ENCODE measurements around the gene LCE4A. TPM values are rescaled to one million over a fixed set of nuclear protein-coding genes. Genes with fewer than 3 reads are reported as not detected.
"Not testable (repeated sequence)": the region's sequence is repeated elsewhere in the genome, so short reads cannot be mapped to it uniquely, and the experiment has no call there.

The LCE4A gene
- total RNA-seq (2022) (not detected in 2 replicates), Bru-seq, nascent RNA (not detected), BruChase-seq, experiment 1, labeled RNA remaining after a 2-hour chase (not detected), BruChase-seq, experiment 2, labeled RNA remaining after a 6-hour chase (not detected)
- long read RNA-seq = 0 reads

- Mint-ChIP-seq H3K4me3 (ENCODE audit: unreplicated experiment) (no peak within 1 kb of the TSS), H3K36me3 (ENCODE audit: insufficient read depth, unreplicated experiment) (no peaks in the 10 kb centered on the region), H3K27ac (ENCODE audit: unreplicated experiment) (no peak within 1 kb of the TSS), H3K9me3 (ENCODE audit: unreplicated experiment) (no peaks in the 10 kb centered on the region), H3K4me1 (ENCODE audit: low read depth, unreplicated experiment) (peaks cover 13% of the 10 kb centered on the region), H3K27me3 (ENCODE audit: insufficient read depth, unreplicated experiment) (peaks cover 6% of the 10 kb centered on the region)
- ChIA-PET POLR2A (no interaction called here), CTCF (no interaction called here)
- no peak for TF ChIP-seq CTCF (IDR thresholded peaks at IDR 0.05; ENCODE audit: insufficient read depth in 1 of 2, low read depth in 1 of 2, low read length in 1 of 2, severe bottlenecking in 1 of 2, unreplicated experiment in 1 of 2)
- no peak within 1 kb of the TSS for H3K4me3 ChIP-seq (ENCODE audit: low read depth, low read length)
- DNase-seq = no peak
- H3K4me1 ChIP-seq = no peaks in the 10 kb centered on the region
- intact Hi-C loops (cut with micrococcal nuclease; ENCODE audit: unreplicated experiment) = no loop called here
- no peaks in the 10 kb centered on the region for H3K27me3 ChIP-seq (replicated peaks; ENCODE audit: control insufficient read depth, insufficient read depth, low read length)
- no peaks in the 10 kb centered on the region for H3K9me3 ChIP-seq
- BruUV-seq (replicated peaks) = no TSS peak
- H3K36me3 ChIP-seq (ENCODE audit: control insufficient read depth, insufficient read depth, low read length) = no peaks in the 10 kb centered on the region
These were observed at the start of gene LCE4A for GRCh38 chr1:152707860-152708259. TSS of gene LCE4A (plus strand) at chr1:152708160. CDS start at chr1:152709076, 916 bp downstream.

GRCh38 chr1:152658649-152659048 is 49.3 kb upstream of the LCE4A start:
- POLR2A ChIA-PET = no interaction called here
- no peaks in the 10 kb centered on the region for H3K4me1 ChIP-seq
- Mint-ChIP-seq H3K4me3 (ENCODE audit: unreplicated experiment) (no peak overlapping the region), H3K36me3 (ENCODE audit: insufficient read depth, unreplicated experiment) (no peaks in the 10 kb centered on the region), H3K27me3 (ENCODE audit: insufficient read depth, unreplicated experiment) (peaks cover 6% of the 10 kb centered on the region), H3K9me3 (ENCODE audit: unreplicated experiment) (no peaks in the 10 kb centered on the region), H3K4me1 (ENCODE audit: low read depth, unreplicated experiment) (no peaks in the 10 kb centered on the region), H3K27ac (ENCODE audit: unreplicated experiment) (no peak overlapping the region)
- peaks cover 1% of the 10 kb centered on the region for H3K27me3 ChIP-seq (replicated peaks; ENCODE audit: control insufficient read depth, insufficient read depth, low read length)
- CTCF ChIA-PET = no interaction called here
- TF ChIP-seq CTCF (IDR thresholded peaks at IDR 0.05; ENCODE audit: insufficient read depth in 1 of 2, low read depth in 1 of 2, low read length in 1 of 2, severe bottlenecking in 1 of 2, unreplicated experiment in 1 of 2) = no peak
- no peaks in the 10 kb centered on the region for H3K9me3 ChIP-seq
- no peak for DNase-seq
- no peak overlapping the region for H3K4me3 ChIP-seq (ENCODE audit: low read depth, low read length)
- BruUV-seq (replicated peaks) = no TSS peak
- H3K36me3 ChIP-seq (ENCODE audit: control insufficient read depth, insufficient read depth, low read length) = no peaks in the 10 kb centered on the region
- intact Hi-C loops (cut with micrococcal nuclease; ENCODE audit: unreplicated experiment) = loop anchor here (10.0 kb wide), 1 partner anchor 266 kb away; no protein-coding TSS in a partner anchor

- DNase-seq = no peak
- Mint-ChIP-seq H3K27ac (ENCODE audit: unreplicated experiment) (no peak within 1 kb of the TSS), H3K4me3 (ENCODE audit: unreplicated experiment) (no peak within 1 kb of the TSS), H3K36me3 (ENCODE audit: insufficient read depth, unreplicated experiment) (no peaks in the 10 kb centered on the region), H3K27me3 (ENCODE audit: insufficient read depth, unreplicated experiment) (peaks cover 11% of the 10 kb centered on the region), H3K4me1 (ENCODE audit: low read depth, unreplicated experiment) (no peaks in the 10 kb centered on the region), H3K9me3 (ENCODE audit: unreplicated experiment) (no peaks in the 10 kb centered on the region)
- intact Hi-C loops (cut with micrococcal nuclease; ENCODE audit: unreplicated experiment) = no loop called here
- H3K9me3 ChIP-seq = no peaks in the 10 kb centered on the region
- H3K4me3 ChIP-seq (ENCODE audit: low read depth, low read length) = no peak within 1 kb of the TSS
- ChIA-PET POLR2A (no interaction called here), CTCF (no interaction called here)
- no peak for TF ChIP-seq CTCF (IDR thresholded peaks at IDR 0.05; ENCODE audit: insufficient read depth in 1 of 2, low read depth in 1 of 2, low read length in 1 of 2, severe bottlenecking in 1 of 2, unreplicated experiment in 1 of 2)
- no peaks in the 10 kb centered on the region for H3K4me1 ChIP-seq
- BruUV-seq (replicated peaks) = no TSS peak
- no peaks in the 10 kb centered on the region for H3K36me3 ChIP-seq (ENCODE audit: control insufficient read depth, insufficient read depth, low read length)
- peaks cover 1% of the 10 kb centered on the region; the same call in 1 of the 2 replicates for H3K27me3 ChIP-seq (replicated peaks; ENCODE audit: control insufficient read depth, insufficient read depth, low read length)
These were observed 44.9 kb upstream of the LCE4A start, which contains the start of gene LCE2D for GRCh38 chr1:152663098-152663497. TSS of gene LCE2D (plus strand) at chr1:152663380. CDS start at chr1:152664106, 726 bp downstream.

GRCh38 chr1:152666171-152666570 is 41.8 kb upstream of the LCE4A start:
- peaks cover 14% of the 10 kb centered on the region for H3K27me3 Mint-ChIP-seq (ENCODE audit: insufficient read depth, unreplicated experiment)
- H3K4me1 ChIP-seq; H3K36me3 Mint-ChIP-seq (ENCODE audit: insufficient read depth, unreplicated experiment); H3K27ac Mint-ChIP-seq (ENCODE audit: unreplicated experiment); POLR2A ChIA-PET; H3K4me1 Mint-ChIP-seq (ENCODE audit: low read depth, unreplicated experiment); H3K4me3 Mint-ChIP-seq (ENCODE audit: unreplicated experiment); H3K9me3 Mint-ChIP-seq (ENCODE audit: unreplicated experiment); DNase-seq; H3K4me3 ChIP-seq (ENCODE audit: low read depth, low read length); intact Hi-C loops (cut with micrococcal nuclease; ENCODE audit: unreplicated experiment); H3K9me3 ChIP-seq; BruUV-seq (replicated peaks); H3K27me3 ChIP-seq (replicated peaks; ENCODE audit: control insufficient read depth, insufficient read depth, low read length); CTCF ChIA-PET; H3K36me3 ChIP-seq (ENCODE audit: control insufficient read depth, insufficient read depth, low read length): not testable (repeated sequence)
